ENCODE data around the gene C11orf16.

- TF ChIP-seq POLR2A (IDR thresholded peaks at IDR 0.05) (no peak), CTCF (IDR thresholded peaks at IDR 0.05) (no peak), EP300 (IDR thresholded peaks at IDR 0.05) (no peak)
Measured at GRCh38 chr11:8942518-8943066, 9.8 kb upstream of the C11orf16 start, which contains the start of gene ASCL3.
